ENCODE data around the gene RPS10.

DNA sequence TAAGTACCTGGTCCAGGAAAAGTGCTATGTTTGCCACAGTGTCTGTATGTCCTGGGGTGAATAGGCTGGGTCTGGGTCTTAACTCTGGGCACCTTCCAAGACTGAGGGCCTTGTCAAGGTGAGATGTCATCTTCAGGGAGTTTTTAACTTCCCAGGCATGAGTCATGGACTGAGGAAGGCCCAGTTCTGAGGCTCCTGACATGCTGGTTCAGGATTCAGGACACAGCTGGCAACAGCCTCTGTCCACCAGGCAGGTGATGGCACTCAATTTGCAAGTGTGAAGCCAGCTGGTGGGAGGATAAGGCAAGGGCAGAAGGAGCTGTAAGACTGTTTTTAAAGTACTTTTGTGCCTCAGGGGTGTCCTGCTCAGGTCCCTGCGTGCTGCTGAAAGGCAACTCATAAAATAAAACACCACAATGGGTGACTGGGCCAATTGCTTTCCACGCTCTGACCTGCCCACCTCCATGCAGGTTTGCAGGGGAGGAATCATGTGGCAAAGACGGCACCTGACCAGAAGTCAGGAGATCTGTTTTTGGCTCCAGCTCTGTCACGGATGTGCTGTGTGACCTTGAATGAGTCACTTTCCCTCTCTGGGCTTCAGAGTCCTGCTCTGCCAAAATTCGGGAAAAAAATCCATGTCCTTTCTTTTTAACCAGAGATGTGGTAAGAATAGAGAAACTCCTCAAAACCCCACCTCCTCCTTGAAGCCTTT lies 35.1 kb upstream of the RPS10 start:
- no peak for TF ChIP-seq EZH2 (IDR thresholded peaks at IDR 0.05; ENCODE audit: borderline replicate concordance, low read depth, low read length, poor library complexity, severe bottlenecking)
- TF ChIP-seq, protein P1, sequence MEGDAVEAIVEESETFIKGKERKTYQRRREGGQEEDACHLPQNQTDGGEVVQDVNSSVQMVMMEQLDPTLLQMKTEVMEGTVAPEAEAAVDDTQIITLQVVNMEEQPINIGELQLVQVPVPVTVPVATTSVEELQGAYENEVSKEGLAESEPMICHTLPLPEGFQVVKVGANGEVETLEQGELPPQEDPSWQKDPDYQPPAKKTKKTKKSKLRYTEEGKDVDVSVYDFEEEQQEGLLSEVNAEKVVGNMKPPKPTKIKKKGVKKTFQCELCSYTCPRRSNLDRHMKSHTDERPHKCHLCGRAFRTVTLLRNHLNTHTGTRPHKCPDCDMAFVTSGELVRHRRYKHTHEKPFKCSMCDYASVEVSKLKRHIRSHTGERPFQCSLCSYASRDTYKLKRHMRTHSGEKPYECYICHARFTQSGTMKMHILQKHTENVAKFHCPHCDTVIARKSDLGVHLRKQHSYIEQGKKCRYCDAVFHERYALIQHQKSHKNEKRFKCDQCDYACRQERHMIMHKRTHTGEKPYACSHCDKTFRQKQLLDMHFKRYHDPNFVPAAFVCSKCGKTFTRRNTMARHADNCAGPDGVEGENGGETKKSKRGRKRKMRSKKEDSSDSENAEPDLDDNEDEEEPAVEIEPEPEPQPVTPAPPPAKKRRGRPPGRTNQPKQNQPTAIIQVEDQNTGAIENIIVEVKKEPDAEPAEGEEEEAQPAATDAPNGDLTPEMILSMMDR (conservative IDR thresholded peaks at IDR 0.05; ENCODE audit: low read depth, low read length) = no peak

Data from A673 (cell line).